PC-3 (cell line): ENCODE results near the gene IRF2.
"Not testable (repeated sequence)": the region's sequence is repeated elsewhere in the genome, so short reads cannot be mapped to it uniquely, and the experiment has no call there.

Experiments used
- EZH2 ChIP-seq: fragments of 300-600 bp; sonication (generic); IDR thresholded peaks from one replicate; pipeline ENCODE4 v1.6.1; 2017; ENCODE audit warnings: antibody characterized with exemption, mild to moderate bottlenecking, low read length; ENCODE audit not compliant: unreplicated experiment
- EZH2phosphoT487 ChIP-seq: fragments of 300-600 bp; sonication (generic); IDR thresholded peaks from 2 replicates; pipeline ENCODE4 v1.6.1; 2018; ENCODE audit warnings: mild to moderate bottlenecking, antibody characterized with exemption, low read length, borderline replicate concordance
- TF ChIP-seq, protein P1 (sequence below): fragments of 300-600 bp; sonication (generic); conservative IDR thresholded peaks from 2 replicates; pipeline ENCODE4 v1.5.1; 2017; ENCODE audit warnings: antibody characterized with exemption, low read depth, mild to moderate bottlenecking, low read length

- TF ChIP-seq, protein P1, sequence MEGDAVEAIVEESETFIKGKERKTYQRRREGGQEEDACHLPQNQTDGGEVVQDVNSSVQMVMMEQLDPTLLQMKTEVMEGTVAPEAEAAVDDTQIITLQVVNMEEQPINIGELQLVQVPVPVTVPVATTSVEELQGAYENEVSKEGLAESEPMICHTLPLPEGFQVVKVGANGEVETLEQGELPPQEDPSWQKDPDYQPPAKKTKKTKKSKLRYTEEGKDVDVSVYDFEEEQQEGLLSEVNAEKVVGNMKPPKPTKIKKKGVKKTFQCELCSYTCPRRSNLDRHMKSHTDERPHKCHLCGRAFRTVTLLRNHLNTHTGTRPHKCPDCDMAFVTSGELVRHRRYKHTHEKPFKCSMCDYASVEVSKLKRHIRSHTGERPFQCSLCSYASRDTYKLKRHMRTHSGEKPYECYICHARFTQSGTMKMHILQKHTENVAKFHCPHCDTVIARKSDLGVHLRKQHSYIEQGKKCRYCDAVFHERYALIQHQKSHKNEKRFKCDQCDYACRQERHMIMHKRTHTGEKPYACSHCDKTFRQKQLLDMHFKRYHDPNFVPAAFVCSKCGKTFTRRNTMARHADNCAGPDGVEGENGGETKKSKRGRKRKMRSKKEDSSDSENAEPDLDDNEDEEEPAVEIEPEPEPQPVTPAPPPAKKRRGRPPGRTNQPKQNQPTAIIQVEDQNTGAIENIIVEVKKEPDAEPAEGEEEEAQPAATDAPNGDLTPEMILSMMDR: not testable (repeated sequence)
- TF ChIP-seq EZH2, EZH2phosphoT487: not testable (repeated sequence)
These were observed 128.1 kb downstream of the IRF2 start for GRCh38 chr4:184346273-184346672.
